ENCODE data around the gene TTLL12.
"Not testable (repeated sequence)": the region's sequence is repeated elsewhere in the genome, so short reads cannot be mapped to it uniquely, and the experiment has no call there.

The TTLL12 gene

DNA sequence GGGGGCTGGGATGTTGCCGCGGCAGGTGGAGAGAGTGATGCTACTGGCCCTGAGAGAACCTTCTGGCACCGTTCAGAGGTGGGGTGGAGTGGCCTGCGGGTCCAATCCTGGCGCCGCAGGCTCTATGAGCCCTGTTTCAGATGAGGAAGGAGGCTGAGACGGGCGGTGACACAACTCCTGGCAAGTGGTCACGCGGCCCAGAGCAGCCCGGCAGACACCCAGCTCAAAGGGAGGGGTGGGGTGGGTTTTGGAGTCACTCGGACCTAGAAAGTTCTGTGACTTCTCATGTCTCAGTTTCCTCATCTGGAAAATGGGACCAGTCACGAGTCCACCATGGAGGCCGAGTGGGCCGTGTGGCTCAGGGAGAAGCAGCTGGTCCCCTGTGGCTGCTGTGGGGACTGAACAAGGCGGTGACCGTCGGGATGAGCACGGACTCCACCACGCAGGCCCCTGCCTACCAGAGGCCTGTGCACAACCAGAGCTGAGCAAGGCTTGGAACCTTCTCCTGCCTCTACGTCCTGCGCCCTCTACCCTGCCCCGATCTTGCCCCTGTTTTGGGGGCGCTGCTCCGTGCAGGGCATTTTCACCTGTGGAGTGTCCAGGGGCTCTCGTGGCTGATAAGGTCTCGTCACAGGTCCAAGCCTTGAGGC lies 31.9 kb downstream of the TTLL12 start:
- DNase-seq (ENCODE audit: low read depth in 2 of 2), result no peak

DNA sequence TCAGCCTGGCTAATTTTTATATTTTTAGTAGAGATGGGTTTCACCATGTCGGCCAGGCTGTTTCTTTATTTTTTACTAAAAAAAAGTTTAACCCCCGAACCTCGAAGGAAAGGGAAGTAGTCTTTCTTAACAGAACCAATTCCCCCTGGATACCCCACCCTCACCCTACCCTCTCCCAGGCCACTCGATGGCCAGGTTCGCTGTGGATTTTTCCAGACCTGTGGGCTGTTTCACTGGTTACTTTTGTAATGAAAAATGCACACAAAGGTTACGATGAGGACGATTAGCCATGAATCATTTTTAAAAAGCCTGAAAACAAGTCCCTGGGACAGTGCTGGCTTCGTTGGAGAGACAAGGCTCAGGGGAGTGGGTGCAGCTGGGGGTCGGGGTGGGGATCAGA lies 33.0 kb downstream of the TTLL12 start:
- no peak for DNase-seq (ENCODE audit: low read depth in 2 of 2)

DNA sequence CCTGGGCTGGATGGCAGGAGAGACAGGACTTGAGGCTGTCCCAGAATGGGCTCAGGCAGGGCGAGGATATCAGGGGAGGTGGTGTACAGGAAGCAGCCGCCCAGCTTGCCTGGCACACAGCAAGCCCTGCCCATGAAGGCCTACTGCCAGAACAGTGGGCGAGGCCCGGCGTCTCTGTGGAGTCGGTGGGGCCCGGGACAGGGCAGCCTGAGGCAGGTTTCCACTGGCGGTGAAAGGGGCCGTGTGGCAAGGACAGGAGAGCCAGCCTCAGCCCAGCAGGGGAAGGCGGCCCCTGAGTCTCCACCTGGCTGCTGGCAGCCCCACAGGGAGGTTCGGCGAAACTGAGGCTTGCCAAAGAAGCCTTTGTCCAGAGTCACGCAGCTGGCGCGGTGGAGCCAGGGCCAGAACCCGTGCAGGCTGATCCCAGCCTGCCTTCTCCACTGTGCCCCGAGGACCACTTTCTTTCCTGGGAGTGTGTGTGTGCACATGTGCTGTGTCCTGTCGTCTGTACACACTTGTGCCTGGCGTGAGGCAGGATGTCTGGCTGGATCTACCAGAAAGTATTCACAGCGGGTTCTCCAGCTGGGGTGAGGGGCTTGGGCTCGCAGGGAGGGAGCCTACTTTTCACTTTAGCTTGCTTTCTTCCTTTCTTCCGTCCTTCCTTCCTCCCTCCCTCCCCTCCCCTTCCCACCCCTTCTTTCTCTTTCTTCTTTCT lies 34.4 kb downstream of the TTLL12 start:
- peak; percentile 36 to 45 for DNase-seq (ENCODE audit: low read depth in 2 of 2)

DNA sequence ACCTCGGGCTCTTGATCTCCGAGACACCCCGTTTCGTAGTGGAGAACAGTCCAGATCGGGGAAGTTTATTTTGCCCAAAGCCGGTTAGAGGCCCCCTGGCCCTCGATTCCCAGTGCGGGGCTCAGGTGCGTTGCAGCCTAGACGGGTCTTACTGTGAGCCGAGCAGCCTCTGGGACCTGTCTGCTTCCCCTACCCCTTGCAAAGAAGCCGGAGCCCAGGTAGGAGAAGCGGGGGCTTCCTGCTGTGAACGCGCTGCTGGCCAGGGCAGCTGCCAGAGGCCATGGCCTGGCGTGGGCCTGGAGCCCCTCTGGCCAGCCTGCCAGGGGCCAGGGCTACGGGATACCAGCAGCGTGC lies 35.0 kb downstream of the TTLL12 start:
- DNase-seq (ENCODE audit: low read depth in 2 of 2), result no peak

DNA sequence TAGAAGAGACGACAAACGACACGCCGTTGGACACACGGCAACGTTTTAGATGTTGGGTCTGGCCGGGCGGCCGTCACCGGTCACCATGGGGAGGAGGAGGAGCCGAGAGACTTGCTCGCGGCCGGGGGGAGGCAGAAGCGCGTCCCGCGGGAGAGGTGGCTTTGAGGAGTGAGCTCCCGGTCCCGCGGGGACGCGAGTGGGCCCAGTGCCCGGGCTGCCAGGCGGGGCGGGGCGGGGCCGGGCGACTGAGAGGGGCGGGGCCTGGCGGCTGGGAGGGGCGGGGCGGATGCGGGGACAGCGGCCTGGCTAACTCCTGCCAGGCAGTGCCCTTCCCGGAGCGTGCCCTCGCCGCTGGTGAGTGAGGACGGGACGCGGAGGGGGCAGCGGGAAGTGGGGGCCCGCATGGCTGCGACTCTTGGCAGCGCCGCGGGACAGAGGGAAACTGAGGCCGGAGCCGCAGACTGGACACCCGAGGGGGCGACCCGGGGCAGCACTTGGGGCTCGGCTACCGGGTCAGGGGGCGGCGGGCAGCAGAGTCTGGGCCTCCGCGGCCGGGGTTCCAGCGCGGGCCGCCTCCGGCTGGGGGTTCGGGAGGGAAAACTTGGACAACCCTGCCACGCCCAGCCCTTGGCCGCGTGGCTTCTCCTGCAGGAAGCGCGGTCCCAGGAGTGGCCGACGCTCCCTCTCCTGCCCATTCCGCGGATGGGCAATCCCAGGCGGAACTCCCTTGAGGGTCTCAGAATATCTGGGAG lies 35.5 kb downstream of the TTLL12 start, which contains the start of gene TSPO:
Gene TSPO (plus strand): TSS at position 309 of the 752 bp plus-strand sequence. CDS start 7,680 bp downstream, outside the sequence.
- peak in 1 of 2 donors; percentile 54 for DNase-seq (ENCODE audit: low read depth in 2 of 2)

DNA sequence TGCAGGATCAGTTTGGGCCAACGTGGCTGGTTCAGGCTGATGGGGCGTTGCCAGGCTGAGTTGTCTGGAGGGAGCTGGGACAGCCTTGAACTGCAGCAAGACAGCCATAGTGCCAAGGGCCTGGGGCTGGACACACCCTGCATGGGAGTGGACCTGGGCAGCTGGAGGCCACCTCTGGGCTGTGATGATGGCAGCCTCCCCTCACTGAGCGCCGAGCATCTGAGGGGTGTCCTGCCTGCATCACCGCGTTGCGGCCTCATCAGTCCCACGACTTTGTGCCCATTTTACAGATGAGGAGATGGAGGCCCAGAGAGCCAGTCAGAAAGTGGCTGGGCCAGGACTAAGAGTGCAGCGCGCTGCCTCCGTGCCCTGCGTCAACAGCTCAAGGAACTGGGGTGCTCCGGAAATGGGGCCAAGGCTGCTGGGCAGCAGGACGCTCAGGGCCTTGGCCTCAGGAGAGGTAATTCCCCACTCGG lies 36.2 kb downstream of the TTLL12 start:
- DNase-seq (ENCODE audit: low read depth in 2 of 2), result no peak

DNA sequence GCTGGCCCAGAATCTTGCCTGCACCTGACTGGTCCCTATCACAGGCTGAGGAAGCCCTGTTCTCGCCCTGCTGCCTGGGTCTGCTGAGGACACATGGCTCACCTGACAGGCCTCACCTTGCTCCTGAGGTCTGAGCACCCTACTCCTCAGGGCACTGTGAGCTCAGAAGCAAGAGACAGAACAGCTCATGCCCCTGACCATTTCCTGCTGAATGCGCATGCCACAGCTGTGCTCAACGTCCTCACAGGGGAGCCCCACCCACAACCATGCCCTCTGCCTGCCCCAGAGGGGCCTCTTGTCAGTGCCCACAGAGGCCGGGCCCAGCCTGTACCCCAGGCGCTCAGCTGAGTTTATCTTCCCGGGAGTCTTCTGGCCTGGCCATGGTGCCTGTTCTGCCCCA lies 38.4 kb downstream of the TTLL12 start:
- DNase-seq (ENCODE audit: low read depth in 2 of 2), result no peak

DNA sequence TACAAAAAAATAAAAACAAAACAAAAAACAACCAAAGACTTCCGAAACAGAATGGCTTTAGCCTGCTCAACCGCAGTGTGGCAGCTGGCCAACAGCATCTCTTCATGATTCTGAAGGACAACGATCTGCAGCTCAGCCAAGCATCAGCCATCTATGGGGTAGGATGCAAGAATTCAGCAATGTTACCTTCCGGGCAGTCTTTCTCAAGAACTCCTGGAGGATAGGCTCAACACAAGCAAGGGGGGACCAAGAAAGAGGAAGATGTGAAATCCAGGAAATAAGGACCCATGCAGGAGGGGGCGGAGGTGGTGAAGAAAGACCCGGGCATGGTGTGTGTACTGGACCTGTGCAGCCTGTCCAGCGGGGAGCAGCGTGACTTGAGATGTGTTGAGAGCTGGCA lies 39.1 kb downstream of the TTLL12 start:
- no peak for DNase-seq (ENCODE audit: low read depth in 2 of 2)

DNA sequence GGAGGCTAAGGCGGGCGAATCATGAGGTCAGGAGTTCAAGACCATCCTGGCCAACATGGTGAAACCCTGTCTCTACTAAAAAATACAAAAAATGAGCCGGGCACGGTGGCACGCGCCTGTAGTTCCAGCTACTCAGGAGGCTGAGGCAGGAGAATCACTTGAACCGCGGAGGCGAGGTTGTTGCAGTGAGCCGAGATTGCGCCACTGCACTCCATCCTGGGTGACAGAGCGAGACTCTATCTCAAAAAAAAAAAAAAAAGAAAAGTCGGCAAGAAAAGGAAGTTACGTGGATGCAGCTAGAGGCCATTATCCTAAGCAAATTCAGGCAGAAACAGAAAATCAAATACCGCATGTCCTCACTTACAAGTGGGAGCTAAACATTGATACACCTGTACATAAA lies 40.6 kb downstream of the TTLL12 start:
- DNase-seq (ENCODE audit: low read depth in 2 of 2), result not testable (repeated sequence)

DNA sequence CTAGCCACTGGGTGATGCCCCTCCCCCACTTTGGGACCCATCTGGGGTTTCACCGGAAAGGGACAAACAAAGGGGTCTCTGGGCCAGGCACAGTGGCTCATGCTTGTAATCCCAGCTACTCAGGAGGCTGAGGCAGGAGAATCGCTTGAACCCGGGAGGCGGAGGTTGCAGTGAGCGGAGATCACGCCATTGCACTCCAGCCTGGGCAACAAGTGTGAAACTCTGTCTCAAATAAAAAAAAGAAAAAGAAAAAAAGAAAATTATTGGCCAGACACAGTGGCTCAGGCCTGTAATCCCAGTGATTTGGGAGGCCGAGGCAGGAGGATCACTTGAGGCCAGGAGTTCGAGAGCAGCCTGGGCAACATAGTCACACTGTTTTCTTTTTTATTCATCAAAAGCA lies 41.6 kb downstream of the TTLL12 start:
- not testable (repeated sequence) for DNase-seq (ENCODE audit: low read depth in 2 of 2)

DNA sequence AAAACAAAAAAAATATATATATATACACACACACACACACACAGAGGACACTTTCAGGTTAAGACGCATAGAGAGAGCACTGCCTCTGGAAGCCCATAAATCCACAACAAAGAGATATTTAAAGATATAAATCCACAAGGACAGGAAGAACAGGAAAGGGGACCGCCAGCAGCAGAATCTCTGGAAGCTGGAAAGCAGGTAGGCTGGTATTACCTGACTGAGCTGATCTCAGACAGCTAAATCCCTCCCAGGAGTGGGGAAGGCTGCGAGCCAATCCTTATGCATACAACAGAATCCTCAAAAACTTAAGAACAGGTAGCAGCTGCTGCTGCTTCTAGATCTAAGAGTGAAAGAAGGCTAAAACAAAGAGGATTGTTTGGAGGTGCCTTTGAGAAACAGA lies 42.0 kb downstream of the TTLL12 start:
- no peak for DNase-seq (ENCODE audit: low read depth in 2 of 2)

DNA sequence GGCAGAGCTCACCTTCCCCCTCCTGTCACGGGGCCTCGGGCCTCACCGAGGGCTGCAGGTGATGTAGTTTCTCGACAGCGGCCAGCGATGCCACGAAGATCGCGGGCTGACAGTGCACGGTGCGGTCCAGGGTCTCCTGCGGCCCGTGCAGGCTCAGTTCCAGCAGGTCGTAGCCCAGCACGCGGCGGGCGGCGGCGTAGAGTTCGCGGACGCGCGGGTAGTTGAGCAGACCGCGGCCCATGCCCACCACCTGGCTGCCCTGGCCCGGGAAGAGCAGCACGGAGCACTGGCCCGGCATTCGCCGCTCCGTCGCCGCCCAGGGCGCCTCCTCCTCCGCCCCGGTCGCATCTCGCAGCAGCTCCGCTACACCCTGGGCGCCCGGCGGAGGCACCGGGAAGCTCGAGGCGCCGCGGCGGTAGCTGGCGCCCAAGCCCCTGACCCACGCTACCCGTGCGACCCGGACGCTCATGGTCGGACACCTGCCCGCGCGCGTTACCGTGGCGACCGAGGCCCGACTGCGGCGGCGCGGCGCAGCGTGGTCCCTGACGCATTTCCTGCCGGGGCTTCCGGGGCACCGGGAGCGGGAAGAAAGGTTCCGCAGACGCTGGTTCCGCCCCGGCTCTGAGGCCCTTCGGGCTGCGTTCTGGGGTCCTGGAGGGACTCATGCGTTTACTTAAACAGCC lies 43.9 kb downstream of the TTLL12 start, which contains the start of gene MCAT:
Gene MCAT (minus strand): TSS at position 519 of the 683 bp plus-strand sequence. CDS start 50 bp downstream, at position 469.
- DNase-seq (ENCODE audit: low read depth in 2 of 2), result peak; percentile 67 to 74

DNA sequence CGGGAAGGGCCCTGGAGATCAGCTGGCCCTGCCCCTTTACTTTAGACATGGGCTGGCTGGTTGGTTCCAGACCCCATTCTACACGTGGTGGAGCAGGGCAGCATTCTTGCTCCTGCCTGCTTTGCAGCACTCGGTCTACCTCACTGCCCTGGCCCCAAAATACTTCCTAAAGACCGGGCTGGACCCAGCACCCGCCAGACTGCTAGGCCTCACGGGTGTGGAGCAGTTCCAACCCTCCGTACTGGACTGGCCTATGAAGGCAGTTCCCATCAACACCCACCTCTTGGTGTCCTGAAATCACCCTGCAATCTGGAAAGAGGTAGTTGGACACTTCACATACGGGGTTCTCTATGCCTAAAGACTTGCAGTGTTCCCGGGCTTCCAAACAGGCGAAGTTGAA lies 50.1 kb downstream of the TTLL12 start:
- DNase-seq (ENCODE audit: low read depth in 2 of 2), result no peak

DNA sequence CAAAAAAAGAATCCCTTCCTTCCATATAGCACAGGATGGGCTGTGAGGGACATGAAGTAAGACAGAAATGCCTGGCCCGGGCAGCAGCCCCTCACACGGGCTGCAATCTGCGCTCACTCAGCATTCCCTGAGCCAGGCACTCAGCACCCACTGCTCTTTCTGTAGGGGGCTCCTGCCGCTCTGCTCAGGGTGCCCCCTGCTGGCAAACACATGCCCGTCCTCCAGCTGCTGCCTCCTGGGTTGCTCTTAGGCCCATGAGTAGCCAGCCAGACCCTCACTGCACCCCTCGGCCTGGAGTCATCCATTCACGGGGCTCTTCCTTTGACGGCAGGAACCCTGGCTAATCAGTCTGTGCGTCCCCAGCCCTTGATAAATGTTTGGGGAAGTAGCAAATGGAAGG lies 50.7 kb downstream of the TTLL12 start:
- DNase-seq (ENCODE audit: low read depth in 2 of 2), result peak in 1 of 2 donors; percentile 14

DNA sequence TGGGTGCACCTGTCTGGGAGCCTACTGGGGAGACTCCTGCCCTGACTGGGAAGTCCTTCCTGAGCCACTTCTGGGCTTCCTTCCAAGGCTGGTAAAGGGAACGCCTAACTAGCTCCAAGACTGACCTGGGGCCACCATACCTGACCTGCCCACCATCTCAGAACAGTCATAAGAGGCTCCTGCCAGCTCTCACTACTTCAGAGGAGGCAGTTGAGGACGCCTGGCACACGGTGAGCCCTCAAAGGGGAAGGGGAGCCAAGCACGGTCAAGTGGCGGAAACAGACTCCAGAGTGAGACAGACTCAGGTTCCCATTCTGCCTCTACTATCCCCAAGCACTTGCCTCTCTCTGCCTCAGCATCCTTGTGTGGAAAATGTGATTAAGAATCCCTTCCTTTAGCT lies 51.4 kb downstream of the TTLL12 start:
- no peak for DNase-seq (ENCODE audit: low read depth in 2 of 2)

DNA sequence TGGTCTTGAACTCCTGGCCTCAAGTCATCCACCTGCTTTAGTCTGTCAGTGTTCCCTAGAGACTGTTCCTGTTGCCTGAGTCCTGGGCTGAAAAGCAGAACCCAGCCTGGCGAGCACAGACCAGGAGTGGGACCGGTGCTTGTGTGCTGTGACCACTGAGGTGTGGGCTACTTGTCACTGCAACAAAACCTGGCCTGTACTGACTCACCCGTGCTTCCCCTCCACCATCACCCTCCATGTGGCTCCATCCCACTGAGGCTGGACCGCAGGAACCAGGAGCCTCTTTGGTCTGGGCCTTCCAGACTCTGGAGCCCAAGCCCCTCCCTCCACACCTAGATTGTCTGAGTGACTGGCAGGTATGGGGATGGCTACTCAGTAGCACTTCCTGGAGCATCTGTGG lies 52.4 kb downstream of the TTLL12 start:
- no peak for DNase-seq (ENCODE audit: low read depth in 2 of 2)

DNA sequence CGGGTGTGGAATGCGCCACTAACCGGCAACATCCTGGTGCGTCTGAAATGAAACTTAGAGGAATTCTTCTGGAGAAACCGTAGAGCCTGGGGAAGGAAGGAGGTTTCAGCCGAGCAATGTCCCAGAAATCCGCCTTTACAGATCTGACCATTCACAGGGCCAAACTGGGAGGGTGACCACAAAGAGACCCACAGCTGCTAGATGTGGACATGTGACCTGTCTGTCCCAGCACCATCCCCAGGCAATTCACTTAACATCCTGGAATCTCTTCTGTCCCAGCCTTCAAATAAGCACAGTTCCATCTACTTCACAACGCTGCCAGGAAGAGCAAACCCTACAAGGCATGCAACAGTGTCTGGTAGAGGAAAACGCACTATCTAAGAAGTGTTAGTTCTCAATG lies 53.5 kb downstream of the TTLL12 start:
- no peak for DNase-seq (ENCODE audit: low read depth in 2 of 2)

DNA sequence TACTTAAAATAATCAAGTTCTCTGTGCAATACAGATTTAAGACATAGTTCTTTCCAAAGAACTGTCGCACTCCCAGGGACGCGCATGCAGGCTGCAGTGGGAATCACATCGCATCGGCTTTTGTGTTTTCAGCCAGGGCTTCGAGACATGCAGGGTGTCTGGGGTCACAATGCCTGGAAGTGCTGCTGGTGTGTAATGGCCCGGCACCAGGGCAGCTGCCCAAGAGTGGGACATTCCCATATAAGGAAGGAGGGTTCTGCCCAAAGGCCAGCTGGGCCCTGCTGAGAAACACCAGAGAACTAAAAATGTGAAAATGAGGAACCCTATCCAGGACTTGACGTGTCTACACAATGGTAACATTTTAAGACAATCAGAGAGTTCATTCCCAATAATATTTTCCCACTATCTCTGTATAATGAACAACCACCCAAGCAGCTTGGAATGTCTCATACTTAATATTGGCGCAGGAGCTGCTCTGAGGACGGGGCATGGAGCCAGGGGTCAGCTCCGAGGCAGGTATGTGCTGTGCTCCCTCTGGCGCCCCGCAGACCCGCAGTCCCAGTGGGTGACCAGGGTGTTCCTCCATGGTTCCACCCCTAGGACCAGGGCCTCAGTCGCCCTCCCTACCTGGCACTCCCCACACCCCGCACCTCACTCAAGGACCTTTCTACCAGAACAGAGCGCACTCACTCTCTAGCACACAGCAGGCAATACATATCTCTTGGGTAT lies 55.0 kb downstream of the TTLL12 start:
- DNase-seq (ENCODE audit: low read depth in 2 of 2), result no peak

DNA sequence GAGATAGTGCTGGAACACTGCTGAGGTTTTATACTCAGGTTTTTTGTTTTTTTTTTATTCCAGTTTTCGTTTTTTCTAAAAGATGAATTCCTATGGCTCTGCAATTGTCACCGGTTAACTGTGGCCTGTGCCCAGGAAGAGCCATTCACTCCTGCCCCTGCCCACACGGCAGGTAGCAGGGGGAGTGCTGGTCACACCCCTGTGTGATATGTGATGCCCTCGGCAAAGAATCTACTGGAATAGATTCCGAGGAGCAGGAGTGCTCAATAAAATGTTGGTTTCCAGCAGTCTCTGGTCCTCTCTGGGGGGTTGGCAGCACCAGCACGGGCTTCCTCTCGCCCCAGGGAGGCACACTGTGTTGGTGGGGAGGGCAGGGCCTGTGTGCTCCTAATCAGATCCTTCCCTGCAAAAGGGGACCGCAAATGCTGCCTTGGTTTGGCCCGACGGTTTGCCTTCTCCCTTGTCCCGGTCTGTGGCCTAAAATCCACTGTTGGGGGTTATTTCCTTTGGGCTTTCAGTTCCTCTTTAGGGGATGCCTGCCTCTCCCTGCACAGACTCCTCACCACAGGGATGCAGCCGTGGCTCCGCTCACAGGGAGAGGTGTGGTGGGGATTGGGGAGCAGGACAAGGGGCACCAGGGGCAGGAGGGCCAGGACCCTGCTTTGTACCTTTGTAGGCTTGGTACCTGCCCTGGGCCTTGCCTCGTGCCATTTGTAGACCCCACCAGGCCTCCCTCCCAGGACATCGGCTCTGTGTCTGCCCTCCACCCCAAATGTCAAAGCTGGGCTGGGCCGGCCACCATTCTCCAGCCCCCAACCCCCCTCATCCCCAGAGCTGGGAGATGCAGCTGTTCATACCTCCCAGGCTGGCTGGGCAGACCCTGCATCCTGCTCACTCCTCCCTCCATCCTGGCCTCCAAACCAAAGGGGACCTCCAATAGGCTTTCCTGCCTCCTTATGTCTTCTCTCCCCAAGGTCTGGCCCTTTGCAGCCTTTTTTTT lies 57.2 kb downstream of the TTLL12 start:
- no peak for DNase-seq (ENCODE audit: low read depth in 2 of 2)

DNA sequence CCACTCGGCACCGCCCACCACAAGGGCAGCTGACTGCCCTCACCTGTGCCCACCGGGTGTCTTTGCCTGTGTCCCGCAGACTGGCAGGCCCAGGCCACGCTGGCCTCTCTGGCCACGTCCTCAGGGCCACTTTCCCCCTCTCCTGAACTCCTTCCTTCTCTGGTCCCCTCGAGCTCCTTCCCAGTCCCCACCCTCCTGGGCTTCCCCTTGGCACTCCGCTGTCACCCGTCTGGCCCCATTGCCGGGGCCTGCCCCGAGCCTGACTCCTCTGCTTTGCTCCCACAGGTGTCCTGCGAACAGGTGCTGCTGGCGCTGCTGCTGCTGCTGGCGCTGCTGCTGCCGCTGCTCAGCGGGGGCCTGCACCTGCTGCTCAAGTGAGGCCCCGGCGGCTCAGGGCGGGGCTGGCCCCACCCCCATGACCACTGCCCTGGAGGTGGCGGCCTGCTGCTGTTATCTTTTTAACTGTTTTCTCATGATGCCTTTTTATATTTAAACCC lies 58.0 kb downstream of the TTLL12 start:
- no peak for DNase-seq (ENCODE audit: low read depth in 2 of 2)
